Measurements from ENCODE around the gene CLDN10. TPM values are rescaled to one million over a fixed set of nuclear protein-coding genes. Genes with fewer than 3 reads are reported as not detected.

CLDN10 gene
- total RNA-seq, 4 donors from 2014 or later = not detected

DNA sequence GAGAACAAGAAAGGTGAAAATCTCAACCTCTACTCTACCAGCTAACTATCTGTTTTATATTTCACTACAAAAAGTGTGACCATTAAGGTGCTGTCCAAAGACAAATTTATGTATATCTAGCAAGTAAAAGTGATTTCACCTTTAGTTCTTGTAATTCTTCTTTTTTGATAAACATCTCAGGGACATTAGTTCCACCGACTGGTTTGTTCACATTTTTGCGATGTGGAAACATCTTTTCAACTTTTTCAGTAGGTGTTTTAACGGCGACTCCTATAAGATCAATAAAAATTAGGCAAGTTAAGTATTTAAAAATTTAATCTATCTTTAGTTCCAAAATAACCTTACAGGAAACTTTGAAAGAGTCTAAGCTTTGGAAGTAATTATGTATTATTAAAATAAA, 33.3 kb downstream of the CLDN10 start:
- 92% methylated on average over 4 of the region's 4 CpGs for WGBS, 2 donors (ENCODE audit: low coverage in 1 of 2)

GRCh38 chr13:95588134-95588533, 35.6 kb downstream of the CLDN10 start:
- Histone ChIP-seq H3K27ac (no peak overlapping the region), H3K36me3 (no peaks in the 10 kb centered on the region), H3K4me3 (no peak overlapping the region), H3K27me3 (no peaks in the 10 kb centered on the region), H3K4me1 (no peaks in the 10 kb centered on the region), H3K9me3 (no peaks in the 10 kb centered on the region)
- in situ Hi-C loops (cut with MboI; ENCODE audit: low pct_ligation_motif_present in 1 of 4, low pct_unique_long_range_greater_than_20kb in 1 of 4, low sequenced_read_pairs in 3 of 4) = no loop called here
- TF ChIP-seq POLR2AphosphoS5 (IDR thresholded peaks at IDR 0.05) = no peak
- no peak for TF ChIP-seq EP300 (IDR thresholded peaks at IDR 0.05; ENCODE audit: low read depth)
- no peak for TF ChIP-seq POLR2A (IDR thresholded peaks at IDR 0.05)
- TF ChIP-seq CTCF (IDR thresholded peaks at IDR 0.05) = no peak
- no peak for DNase-seq
- WGBS, 2 donors (ENCODE audit: low coverage in 1 of 2) = 87% methylated on average over 3 of the region's 3 CpGs
- intact Hi-C loops (cut with DNase I; ENCODE audit: low total_unique reads) = no loop called here

More for the DNA sequence above, 33.3 kb downstream of the CLDN10 start:
- Histone ChIP-seq H3K9me3 (no peaks in the 10 kb centered on the region), H3K27ac (no peak overlapping the region), H3K27me3 (no peaks in the 10 kb centered on the region), H3K4me3 (no peak overlapping the region), H3K36me3 (no peaks in the 10 kb centered on the region), H3K4me1 (no peaks in the 10 kb centered on the region)
- intact Hi-C loops (cut with DNase I; ENCODE audit: low total_unique reads) (no loop called here), in situ Hi-C loops (cut with MboI; ENCODE audit: low pct_ligation_motif_present in 1 of 4, low pct_unique_long_range_greater_than_20kb in 1 of 4, low sequenced_read_pairs in 3 of 4) (no loop called here)
- DNase-seq = no peak
- TF ChIP-seq POLR2AphosphoS5 (IDR thresholded peaks at IDR 0.05) (no peak), CTCF (IDR thresholded peaks at IDR 0.05) (no peak), EP300 (IDR thresholded peaks at IDR 0.05; ENCODE audit: low read depth) (no peak), POLR2A (IDR thresholded peaks at IDR 0.05) (no peak)

DNA sequence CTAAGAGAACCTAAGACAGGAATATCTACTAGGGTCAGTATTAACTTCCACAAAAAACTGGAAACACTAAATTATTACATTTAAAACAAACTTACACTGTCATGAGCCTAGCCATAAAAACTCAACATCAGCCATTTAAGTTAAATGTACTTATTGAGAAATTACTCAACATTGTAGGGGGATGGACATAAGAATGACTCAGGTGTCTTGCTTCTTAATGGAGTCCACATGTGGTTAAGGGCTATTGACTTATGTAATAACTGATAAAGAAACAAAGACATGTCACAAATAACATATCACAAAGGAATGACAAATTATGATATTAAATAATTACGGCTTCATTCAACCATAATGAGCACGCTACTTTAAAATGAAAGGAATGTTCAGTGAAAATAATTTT, 36.2 kb downstream of the CLDN10 start:
- intact Hi-C loops (cut with DNase I; ENCODE audit: low total_unique reads) = no loop called here
- Histone ChIP-seq H3K27me3 (no peaks in the 10 kb centered on the region), H3K4me1 (no peaks in the 10 kb centered on the region), H3K27ac (no peak overlapping the region), H3K36me3 (no peaks in the 10 kb centered on the region), H3K9me3 (no peaks in the 10 kb centered on the region), H3K4me3 (no peak overlapping the region)
- 93 to 99% methylated on average over 2 of the region's 2 CpGs for WGBS, 2 donors (ENCODE audit: low coverage in 1 of 2)
- DNase-seq = no peak
- no peak for TF ChIP-seq EP300 (IDR thresholded peaks at IDR 0.05; ENCODE audit: low read depth)
- TF ChIP-seq CTCF (IDR thresholded peaks at IDR 0.05) = no peak
- no peak for TF ChIP-seq POLR2A (IDR thresholded peaks at IDR 0.05)
- no peak for TF ChIP-seq POLR2AphosphoS5 (IDR thresholded peaks at IDR 0.05)
- in situ Hi-C loops (cut with MboI; ENCODE audit: low pct_ligation_motif_present in 1 of 4, low pct_unique_long_range_greater_than_20kb in 1 of 4, low sequenced_read_pairs in 3 of 4) = no loop called here

GRCh38 chr13:95593462-95593861, 40.9 kb downstream of the CLDN10 start:
- Histone ChIP-seq H3K27ac (no peak overlapping the region), H3K4me1 (no peaks in the 10 kb centered on the region), H3K36me3 (no peaks in the 10 kb centered on the region), H3K9me3 (no peaks in the 10 kb centered on the region), H3K4me3 (no peak overlapping the region), H3K27me3 (no peaks in the 10 kb centered on the region)
- intact Hi-C loops (cut with DNase I; ENCODE audit: low total_unique reads) = no loop called here
- WGBS, 2 donors (ENCODE audit: low coverage in 1 of 2) = 48 to 55% methylated on average over 1 of the region's 1 CpG
- TF ChIP-seq POLR2AphosphoS5 (IDR thresholded peaks at IDR 0.05) (no peak), CTCF (IDR thresholded peaks at IDR 0.05) (no peak), EP300 (IDR thresholded peaks at IDR 0.05; ENCODE audit: low read depth) (no peak), POLR2A (IDR thresholded peaks at IDR 0.05) (no peak)
- DNase-seq = no peak
- in situ Hi-C loops (cut with MboI; ENCODE audit: low pct_ligation_motif_present in 1 of 4, low pct_unique_long_range_greater_than_20kb in 1 of 4, low sequenced_read_pairs in 3 of 4) = no loop called here

Measured in transverse colon (tissue), 4 donors.